ENCODE measurements around the gene AMIGO3.

- TF ChIP-seq CTCF (IDR thresholded peaks at IDR 0.05) (no peak), EZH2 (IDR thresholded peaks at IDR 0.05; ENCODE audit: borderline replicate concordance, insufficient read depth, low read depth, low read length, poor library complexity, severe bottlenecking) (no peak)
Observed at GRCh38 chr3:49670940-49671290, 48.6 kb downstream of the AMIGO3 start.

Data from B cell (primary cell).